A549 (cell line): ENCODE results near the gene DDB1.

ENCODE experiments used
- CHD2 ChIP-seq: fragments of 150-350 bp; IDR thresholded peaks from 2 replicates; pipeline ENCODE4 v1.6.1; 2014; ENCODE audit warnings: low read length; ENCODE audit not compliant: partially characterized antibody
- EP300 ChIP-seq, 2 experiments: fragments of >200 bp; sonication (Bioruptor Twin); formaldehyde crosslinking; IDR thresholded peaks; 2 replicates in 1 of 2; 3 replicates in 1 of 2; pipeline ENCODE4 v1.6.1; 2016 to 2017
- HDAC2 ChIP-seq: fragments of 200-600 bp; sonication (generic); IDR thresholded peaks from 2 replicates; pipeline ENCODE4 v1.6.1; 2016
- HEYL ChIP-seq: fragments of 250-450 bp; sonication (Bioruptor Pico); IDR thresholded peaks from 2 replicates; pipeline ENCODE4 v1.8.0; 2021; ENCODE audit warnings: mild to moderate bottlenecking, moderate library complexity
- KDM1A ChIP-seq: fragments of 200-600 bp; sonication (generic); IDR thresholded peaks from 2 replicates; pipeline ENCODE4 v1.6.1; 2016; ENCODE audit warnings: low read depth, mild to moderate bottlenecking
- KDM5A ChIP-seq: fragments of 200-600 bp; sonication (generic); IDR thresholded peaks from 2 replicates; pipeline ENCODE4 v1.6.1; 2016; ENCODE audit warnings: antibody characterized with exemption, mild to moderate bottlenecking
- TF ChIP-seq, protein P1 (sequence below): fragments of >200 bp; sonication (Bioruptor Twin); formaldehyde crosslinking; IDR thresholded peaks from 3 replicates; pipeline ENCODE4 v1.5.1; 2016

DNA sequence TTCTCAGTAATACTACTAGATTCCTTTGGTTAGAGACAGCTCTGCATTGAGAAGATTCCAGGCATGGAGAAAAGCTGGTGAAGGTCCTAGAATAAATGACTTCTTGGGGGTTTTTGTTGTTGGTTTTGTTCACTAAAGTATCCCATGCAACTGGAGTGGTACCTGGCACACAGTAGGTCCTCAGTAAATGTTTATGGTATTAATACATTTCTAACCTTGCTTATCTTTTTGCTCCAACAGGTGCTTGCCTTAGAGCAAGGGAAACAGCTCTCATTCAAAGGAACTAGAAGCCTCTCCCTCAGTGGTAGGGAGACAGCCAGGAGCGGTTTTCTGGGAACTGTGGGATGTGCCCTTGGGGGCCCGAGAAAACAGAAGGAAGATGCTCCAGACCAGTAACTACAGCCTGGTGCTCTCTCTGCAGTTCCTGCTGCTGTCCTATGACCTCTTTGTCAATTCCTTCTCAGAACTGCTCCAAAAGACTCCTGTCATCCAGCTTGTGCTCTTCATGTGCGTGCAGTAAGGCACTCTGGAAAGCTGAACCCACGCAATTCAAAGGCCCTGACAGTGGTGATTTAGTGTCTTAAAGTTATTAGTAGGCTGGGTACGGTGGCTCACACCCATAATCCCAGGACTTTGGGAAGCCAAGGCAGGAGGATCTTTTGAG is 31.2 kb upstream of the DDB1 start:
- TF ChIP-seq, protein P1, sequence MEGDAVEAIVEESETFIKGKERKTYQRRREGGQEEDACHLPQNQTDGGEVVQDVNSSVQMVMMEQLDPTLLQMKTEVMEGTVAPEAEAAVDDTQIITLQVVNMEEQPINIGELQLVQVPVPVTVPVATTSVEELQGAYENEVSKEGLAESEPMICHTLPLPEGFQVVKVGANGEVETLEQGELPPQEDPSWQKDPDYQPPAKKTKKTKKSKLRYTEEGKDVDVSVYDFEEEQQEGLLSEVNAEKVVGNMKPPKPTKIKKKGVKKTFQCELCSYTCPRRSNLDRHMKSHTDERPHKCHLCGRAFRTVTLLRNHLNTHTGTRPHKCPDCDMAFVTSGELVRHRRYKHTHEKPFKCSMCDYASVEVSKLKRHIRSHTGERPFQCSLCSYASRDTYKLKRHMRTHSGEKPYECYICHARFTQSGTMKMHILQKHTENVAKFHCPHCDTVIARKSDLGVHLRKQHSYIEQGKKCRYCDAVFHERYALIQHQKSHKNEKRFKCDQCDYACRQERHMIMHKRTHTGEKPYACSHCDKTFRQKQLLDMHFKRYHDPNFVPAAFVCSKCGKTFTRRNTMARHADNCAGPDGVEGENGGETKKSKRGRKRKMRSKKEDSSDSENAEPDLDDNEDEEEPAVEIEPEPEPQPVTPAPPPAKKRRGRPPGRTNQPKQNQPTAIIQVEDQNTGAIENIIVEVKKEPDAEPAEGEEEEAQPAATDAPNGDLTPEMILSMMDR = no peak
- TF ChIP-seq HDAC2 (no peak), KDM1A (no peak), CHD2 (no peak), HEYL (CRISPR knock-in tag) (no peak), EP300 (IDR thresholded peaks at IDR 0.05) (no peak), KDM5A (no peak)
